Aorta (tissue), 5 donors: ENCODE results near the gene TDRD12. TPM values are rescaled to one million over a fixed set of nuclear protein-coding genes. Genes with fewer than 3 reads are reported as not detected.

Experiments used
- ATAC-seq: fragments of 200-7000 bp; cut with Tn5 transposase; one replicate; pipeline ENCODE4 v1.9.1; 2022; ENCODE audit warnings: moderate library complexity; ENCODE audit not compliant: low FRiP score
- DNase-seq, 2 donors: peaks; one replicate each; pipeline ENCODE4 v3.0.0-alpha.2; 2020
- H3K27ac ChIP-seq, 2 donors: one replicate each; pipeline ENCODE4 v1.5.1; 2013; ENCODE audit warnings: low read length in 2 of 2, mild to moderate bottlenecking in 2 of 2, moderate library complexity in 2 of 2, control low read depth in 1 of 2, inconsistent platforms in 1 of 2, low read depth in 1 of 2
- H3K27me3 ChIP-seq, 2 donors: one replicate each; pipeline ENCODE4 v1.6.1; 2013; ENCODE audit warnings: control low read depth in 1 of 2, low read length in 1 of 2, mild to moderate bottlenecking in 1 of 2, moderate library complexity in 1 of 2; ENCODE audit not compliant: insufficient read depth in 2 of 2, control insufficient read depth in 1 of 2
- H3K36me3 ChIP-seq, 2 donors: one replicate each; pipeline ENCODE4 v1.6.1; 2013; ENCODE audit warnings: control low read depth in 1 of 2, low read length in 1 of 2, mild to moderate bottlenecking in 1 of 2; ENCODE audit not compliant: insufficient read depth in 2 of 2, control insufficient read depth in 1 of 2
- H3K4me1 ChIP-seq, 2 donors: one replicate each; pipeline ENCODE4 v1.6.1; 2013; ENCODE audit warnings: low read length in 2 of 2, control low read depth in 1 of 2, mild to moderate bottlenecking in 1 of 2, moderate library complexity in 1 of 2; ENCODE audit not compliant: insufficient read depth in 2 of 2, control insufficient read depth in 1 of 2
- H3K4me3 ChIP-seq, 2 donors: one replicate each; pipeline ENCODE4 v1.5.1; 2013; ENCODE audit warnings: low read length in 2 of 2, control low read depth in 1 of 2, mild to moderate bottlenecking in 1 of 2
- H3K9me3 ChIP-seq: one replicate; pipeline ENCODE4 v1.6.1; 2013; ENCODE audit warnings: mild to moderate bottlenecking, low read length; ENCODE audit not compliant: control insufficient read depth
- WGBS, 2 donors: extraction: QIAGEN DNeasy Blood & Tissue Kit; methylation state at CpG; one replicate each; pipeline ENCODE4 v1.1.7; 2013; 5-methylcytosine and 5-hydroxymethylcytosine counted together
- intact Hi-C, 2 donors: fragments of 100-400 bp; cut with DNase I; formaldehyde crosslinking; loops; one replicate each; pipeline versions ENCODE4 v1.14.2 to v1.15.0; 2022
- polyA plus RNA-seq, 2 donors: library from polyadenylated mRNA; stranded (reverse); fragments of 200-250 nt; gene quantifications; one replicate each; pipeline ENCODE4 v1.2.3, GENCODE V29; 2013
- total RNA-seq, 2 donors: library from RNA; stranded (reverse); fragmentation: NEBNext Ultra II Directional; extraction: Animal tissue kit (Norgen Biotek cat#: 25700); gene quantifications; one replicate each; pipeline ENCODE4 v1.2.1, GENCODE V29; 2021
- donor health status: healthy with polysubstance abuse.
- donor health status: Bipolar disorder and iron deficiency.
- donor health status: DM: no; HTN: no; CAD: no.
- donor health status: DM: no; HTN: no; CAD: no.
- donor health status: DM: yes; HTN: yes; CAD: no.

Gene TDRD12
- total and polyA plus RNA-seq, 4 donors: 0.03 to 0.18 TPM; not detected in 2

DNA sequence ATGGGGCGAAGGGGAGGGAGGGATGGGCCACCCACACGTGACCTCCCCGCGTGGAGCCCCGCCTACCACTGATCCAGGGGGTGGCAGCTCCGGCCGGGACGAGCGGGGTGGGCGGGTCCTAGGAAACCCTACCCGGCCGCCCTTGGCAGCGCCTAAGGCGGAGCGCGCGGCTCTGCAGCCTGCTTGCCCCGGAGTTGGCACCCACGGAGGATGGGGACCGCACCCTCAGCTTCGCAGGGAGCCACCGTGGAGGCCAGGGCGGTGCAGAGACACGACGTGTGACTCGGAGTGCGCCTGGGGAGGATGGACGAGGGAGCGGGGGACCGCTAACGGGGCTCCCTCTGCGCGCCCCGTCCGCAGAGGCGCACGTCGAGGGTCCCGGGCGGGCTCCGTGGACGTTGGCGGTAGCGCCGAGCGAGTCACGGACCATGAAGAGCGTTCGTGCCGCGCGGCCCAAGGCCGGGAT, 43.8 kb upstream of the TDRD12 start, which contains the start of gene RGS9BP:
TSS of gene RGS9BP (plus strand) at position 129 of the 466 bp plus-strand sequence. CDS start 416 bp downstream, outside the sequence.
- no peaks in the 10 kb centered on the region for H3K27me3 ChIP-seq
- H3K4me1 ChIP-seq: no peaks in the 10 kb centered on the region
- peak within 1 kb of the TSS; percentile 66 to 68 for H3K4me3 ChIP-seq
- ATAC-seq: peak; percentile 91
- intact Hi-C loops: loop anchor here in 1 of 2 donors (2.0 to 10.0 kb wide), 3 partner anchors 15 to 331 kb away; partner anchors contain the start of genes CEP89, FAAP24, NUDT19 and ZNF507
- peak; percentile 91 to 93 for DNase-seq
- H3K36me3 ChIP-seq: no peaks in the 10 kb centered on the region
- 3 to 4% methylated on average over 42 to 53 of the region's 53 CpGs for WGBS, 2 donors
- H3K27ac ChIP-seq: peak within 1 kb of the TSS in 1 of 2 donors; percentile 49
- no peaks in the 10 kb centered on the region for H3K9me3 ChIP-seq

GRCh38 chr19:32676186-32676894, 43.2 kb upstream of the TDRD12 start:
- Histone ChIP-seq H3K36me3 (no peaks in the 10 kb centered on the region), H3K9me3 (no peaks in the 10 kb centered on the region), H3K4me1 (no peaks in the 10 kb centered on the region), H3K27ac (no peak overlapping the region), H3K4me3 (no peak overlapping the region), H3K27me3 (no peaks in the 10 kb centered on the region)
- no peak for ATAC-seq
- WGBS, 2 donors: 2 to 3% methylated on average over 75 to 93 of the region's 93 CpGs
- peak in 1 of 2 donors; percentile 46 for DNase-seq
- intact Hi-C loops: loop anchor here in 1 of 2 donors (10.0 kb wide), 2 partner anchors 298 to 332 kb away; partner anchors contain the start of genes CEP89, FAAP24 and ZNF507

DNA sequence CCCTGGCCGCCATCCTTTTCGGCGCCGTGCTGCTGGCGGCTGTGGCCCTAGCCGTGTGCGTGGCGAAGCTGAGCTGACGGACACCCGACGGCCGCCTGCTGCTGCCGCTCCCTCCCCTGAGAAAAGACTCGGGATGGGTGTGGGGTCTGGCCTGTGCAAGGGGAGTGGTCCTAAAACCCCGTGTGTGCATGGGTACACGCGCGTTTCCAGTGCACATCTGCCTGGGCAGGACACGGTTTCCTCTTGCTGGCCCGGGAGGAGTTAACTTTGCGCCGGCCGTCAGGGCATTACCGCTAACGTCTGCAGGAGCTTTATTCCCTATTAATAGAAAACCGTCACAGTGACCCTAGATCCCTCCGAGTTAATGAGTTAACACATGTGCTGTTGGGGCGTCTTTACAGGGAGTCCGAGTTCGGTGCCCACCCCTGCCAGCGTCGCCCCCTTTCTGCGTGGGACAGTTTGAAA, 42.6 kb upstream of the TDRD12 start:
- Histone ChIP-seq H3K27me3 (no peaks in the 10 kb centered on the region), H3K27ac (no peak overlapping the region), H3K4me3 (no peak overlapping the region), H3K4me1 (no peaks in the 10 kb centered on the region), H3K36me3 (no peaks in the 10 kb centered on the region), H3K9me3 (no peaks in the 10 kb centered on the region)
- no peak for DNase-seq
- ATAC-seq: no peak
- 18 to 24% methylated on average over 33 of the region's 33 CpGs for WGBS, 2 donors
- intact Hi-C loops: loop anchor here in 1 of 2 donors (10.0 kb wide), 2 partner anchors 298 to 332 kb away; partner anchors contain the start of genes CEP89, FAAP24 and ZNF507

GRCh38 chr19:32677657-32678056, 41.9 kb upstream of the TDRD12 start:
- Histone ChIP-seq H3K4me1 (no peaks in the 10 kb centered on the region), H3K27me3 (no peaks in the 10 kb centered on the region), H3K4me3 (no peak overlapping the region), H3K36me3 (no peaks in the 10 kb centered on the region), H3K9me3 (no peaks in the 10 kb centered on the region), H3K27ac (no peak overlapping the region)
- no peak for DNase-seq
- ATAC-seq: no peak
- intact Hi-C loops: loop anchor here in 1 of 2 donors (10.0 kb wide), 2 partner anchors 297 to 333 kb away; partner anchors contain the start of genes CEP89, FAAP24 and ZNF507
- 75 to 79% methylated on average over 9 of the region's 9 CpGs for WGBS, 2 donors

DNA sequence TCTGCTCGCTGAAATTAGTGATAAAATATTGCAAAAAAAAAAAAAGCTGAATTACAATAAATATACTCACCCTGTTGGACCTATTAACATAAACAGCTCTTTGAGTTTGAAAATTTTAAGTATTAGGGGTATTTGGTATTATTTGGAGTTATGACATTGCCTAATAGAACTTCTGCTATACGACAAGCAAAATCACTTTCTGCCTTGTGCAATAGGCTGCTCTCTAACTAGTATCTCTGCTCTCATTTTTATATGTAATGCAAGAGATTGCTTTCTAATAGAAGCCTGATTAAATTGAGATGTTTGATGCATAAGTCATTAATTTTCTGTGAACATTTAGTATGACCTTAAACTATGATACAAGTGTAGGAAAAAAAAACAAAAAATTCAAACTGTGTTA, 38.6 kb upstream of the TDRD12 start:
- H3K36me3 ChIP-seq: no peaks in the 10 kb centered on the region
- ATAC-seq (no peak), DNase-seq (no peak)
- WGBS, 2 donors: 79 to 81% methylated on average over 2 of the region's 2 CpGs
- H3K4me1 ChIP-seq: no peaks in the 10 kb centered on the region
- no peaks in the 10 kb centered on the region for H3K27me3 ChIP-seq
- no peak overlapping the region for H3K4me3 ChIP-seq
- no peak overlapping the region for H3K27ac ChIP-seq
- no peaks in the 10 kb centered on the region for H3K9me3 ChIP-seq
- intact Hi-C loops: no loop called here

DNA sequence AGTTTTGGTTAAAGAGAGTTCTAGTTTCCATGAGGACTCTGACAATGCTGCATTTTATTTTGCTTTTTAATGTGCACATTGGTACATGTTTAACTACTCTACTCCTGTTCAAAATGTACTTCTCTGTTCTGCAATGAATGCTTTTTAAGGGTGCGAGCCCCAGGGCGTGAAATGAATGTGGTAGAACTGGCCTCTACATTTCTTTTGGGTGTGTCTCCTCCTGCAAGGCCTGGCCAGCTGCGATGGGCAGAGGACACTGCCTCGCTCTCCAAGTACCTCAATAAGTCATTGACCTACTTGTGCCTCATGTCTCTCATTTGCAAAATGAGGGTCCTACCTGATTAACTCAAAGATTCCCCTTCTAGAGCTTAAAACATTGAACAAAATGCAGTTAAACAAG, 37.2 kb upstream of the TDRD12 start:
- intact Hi-C loops: no loop called here
- Histone ChIP-seq H3K4me1 (no peaks in the 10 kb centered on the region), H3K9me3 (no peaks in the 10 kb centered on the region), H3K27ac (no peak overlapping the region), H3K27me3 (no peaks in the 10 kb centered on the region), H3K4me3 (no peak overlapping the region), H3K36me3 (peaks cover 0 to 1% of the 10 kb centered on the region in 2 donors)
- 90 to 93% methylated on average over 4 of the region's 4 CpGs for WGBS, 2 donors
- no peak for DNase-seq
- no peak for ATAC-seq

GRCh38 chr19:32686847-32687475, 32.6 kb upstream of the TDRD12 start:
- peaks cover 0 to 1% of the 10 kb centered on the region in 2 donors for H3K36me3 ChIP-seq
- no peak overlapping the region for H3K4me3 ChIP-seq
- no peak overlapping the region for H3K27ac ChIP-seq
- 91 to 93% methylated on average over 6 of the region's 6 CpGs for WGBS, 2 donors
- H3K27me3 ChIP-seq: no peaks in the 10 kb centered on the region
- intact Hi-C loops: no loop called here
- no peaks in the 10 kb centered on the region for H3K9me3 ChIP-seq
- H3K4me1 ChIP-seq: no peaks in the 10 kb centered on the region
- DNase-seq: no peak
- ATAC-seq: no peak

- Histone ChIP-seq H3K27ac (no peak overlapping the region), H3K36me3 (peaks cover 0 to 1% of the 10 kb centered on the region in 2 donors), H3K9me3 (no peaks in the 10 kb centered on the region), H3K4me1 (no peaks in the 10 kb centered on the region), H3K4me3 (no peak overlapping the region), H3K27me3 (no peaks in the 10 kb centered on the region)
- ATAC-seq: no peak
- WGBS, 2 donors: 83 to 85% methylated on average over 4 of the region's 4 CpGs
- DNase-seq: no peak
- intact Hi-C loops: no loop called here
Measured at GRCh38 chr19:32687681-32688080, 31.9 kb upstream of the TDRD12 start.
